ENCODE data around the gene CUEDC2.

The CUEDC2 gene

GRCh38 chr10:102432162-102432950, at the start of gene CUEDC2:
Gene CUEDC2 (minus strand): TSS chr10:102432574. CDS start chr10:102425188, 7,386 bp downstream.
- H3K4me3 ChIP-seq (ENCODE audit: low read length) = peak within 1 kb of the TSS; percentile 95
- TF ChIP-seq CTCF (IDR thresholded peaks at IDR 0.05; ENCODE audit: insufficient read depth, low read depth, low read length, missing control alignments) = no peak
- DNase-seq (ENCODE audit: low read depth) = peak; percentile 96

GRCh38 chr10:102480396-102480795, 48.0 kb upstream of the CUEDC2 start:
- H3K4me3 ChIP-seq (ENCODE audit: low read length) = no peak overlapping the region
- no peak for TF ChIP-seq CTCF (IDR thresholded peaks at IDR 0.05; ENCODE audit: insufficient read depth, low read depth, low read length, missing control alignments)
- no peak for DNase-seq (ENCODE audit: low read depth)

GRCh38 chr10:102479651-102480050, 47.3 kb upstream of the CUEDC2 start:
- no peak overlapping the region for H3K4me3 ChIP-seq (ENCODE audit: low read length)
- TF ChIP-seq CTCF (IDR thresholded peaks at IDR 0.05; ENCODE audit: insufficient read depth, low read depth, low read length, missing control alignments) = no peak
- DNase-seq (ENCODE audit: low read depth) = no peak

GRCh38 chr10:102476466-102477141, 44.2 kb upstream of the CUEDC2 start:
- no peak for TF ChIP-seq CTCF (IDR thresholded peaks at IDR 0.05; ENCODE audit: insufficient read depth, low read depth, low read length, missing control alignments)
- no peak for DNase-seq (ENCODE audit: low read depth)
- H3K4me3 ChIP-seq (ENCODE audit: low read length) = no peak overlapping the region

- DNase-seq (ENCODE audit: low read depth) = no peak
- no peak overlapping the region for H3K4me3 ChIP-seq (ENCODE audit: low read length)
- TF ChIP-seq CTCF (IDR thresholded peaks at IDR 0.05; ENCODE audit: insufficient read depth, low read depth, low read length, missing control alignments) = no peak
Measured at GRCh38 chr10:102475451-102476040, 43.2 kb upstream of the CUEDC2 start.

GRCh38 chr10:102473445-102474331, 41.3 kb upstream of the CUEDC2 start:
- H3K4me3 ChIP-seq (ENCODE audit: low read length) = no peak overlapping the region
- no peak for DNase-seq (ENCODE audit: low read depth)

More at GRCh38 chr10:102473445-102474331, 41.3 kb upstream of the CUEDC2 start:
- no peak for TF ChIP-seq CTCF (IDR thresholded peaks at IDR 0.05; ENCODE audit: insufficient read depth, low read depth, low read length, missing control alignments)

Measured in epithelial cell of esophagus (primary cell).